Measurements from ENCODE around the gene RMRP. TPM values are rescaled to one million over a fixed set of nuclear protein-coding genes. Genes with fewer than 3 reads are reported as not detected.
A peak's percentile ranks its signal among the peaks of the same experiment; 100 is the strongest.

Gene RMRP
- total and polyA plus RNA-seq, 2 donors (not counting 1 experiment from before 2014, with no cell fraction given): 7,890 TPM; not detected in 1

GRCh38 chr9:35696520-35697215 is 38.8 kb upstream of the RMRP start:
- Histone ChIP-seq H3K27ac (ENCODE audit: low read length in 2 of 2) (no peak overlapping the region), H4K20me1 (ENCODE audit: control insufficient read depth, insufficient read depth, low read length, poor library complexity, severe bottlenecking) (peaks cover 7% of the 10 kb centered on the region), H3K9me3 (ENCODE audit: control extremely low read depth in 1 of 3, control insufficient read depth in 2 of 3, insufficient read depth in 1 of 3, low read length in 2 of 3) (no peaks in the 10 kb centered on the region), H3K27me3 (replicated peaks in 1 of 4; ENCODE audit: control extremely low read depth in 1 of 4, control insufficient read depth in 3 of 4, insufficient read depth in 4 of 4, low read length in 3 of 4) (no peaks in the 10 kb centered on the region), H3K4me1 (ENCODE audit: control insufficient read depth in 2 of 2, insufficient read depth in 2 of 2, low read length in 2 of 2) (peaks cover 0 to 7% of the 10 kb centered on the region in 2 donors), H3K9ac (ENCODE audit: low read length) (no peak overlapping the region), H3K79me2 (ENCODE audit: control insufficient read depth, insufficient read depth, low read length) (no peaks in the 10 kb centered on the region), H3K4me2 (replicated peaks; ENCODE audit: low read depth, low read length, poor library complexity, severe bottlenecking) (no peak overlapping the region), H3K4me3 (ENCODE audit: control extremely low read depth in 1 of 5, extremely low read depth in 1 of 5, insufficient read depth in 1 of 5, low read depth in 2 of 5, low read length in 4 of 5) (no peak overlapping the region), H3K36me3 (replicated peaks in 1 of 2; ENCODE audit: control extremely low read depth in 1 of 2, control insufficient read depth in 1 of 2, extremely low read depth in 1 of 2, insufficient read depth in 2 of 2, low read length in 1 of 2) (peaks cover 0 to 59% of the 10 kb centered on the region in 2 experiments), H2AFZ (ENCODE audit: insufficient read depth, low read depth, low read length, poor library complexity, severe bottlenecking) (no peak overlapping the region)
- TF ChIP-seq EZH2 (IDR thresholded peaks at IDR 0.05; ENCODE audit: borderline replicate concordance, insufficient read depth, low read depth, low read length, poor library complexity, severe bottlenecking): no peak
- TF ChIP-seq CTCF (IDR thresholded peaks at IDR 0.05): peak; percentile 91
- peak; percentile 78 for DNase-seq
- ChIA-PET CTCF (interaction anchor here (0.7 to 10.0 kb wide), 32 partner anchors 11 to 624 kb away, joined by 3 to 195 read pairs (median 8); partner anchors contain the start of genes ARHGEF39, CCDC107, CD72 and CREB3), POLR2A (interaction anchor here (0.5 to 2.4 kb wide), 7 partner anchors 9 to 616 kb away, joined by 3 to 9 read pairs (median 4); no protein-coding TSS in a partner anchor)
- intact Hi-C loops (cut with micrococcal nuclease): loop anchor here (1.0 to 2.0 kb wide), 5 partner anchors 36 to 92 kb away; partner anchors contain the start of genes CCDC107, CREB3, RMRP and TLN1
- WGBS (ENCODE audit: insufficient coverage): 36% methylated on average over 7 of the region's 9 CpGs
- peaks cover 8% of the 10 kb centered on the region for H3K4me1 Mint-ChIP-seq
- peak; percentile 97 for ATAC-seq (ENCODE audit: low read depth)
- no peak overlapping the region for H3K4me3 Mint-ChIP-seq
- H3K27ac Mint-ChIP-seq: peak overlapping the region; percentile 79
- H3K9me3 Mint-ChIP-seq (ENCODE audit: insufficient read depth): no peaks in the 10 kb centered on the region
- no peaks in the 10 kb centered on the region for H3K27me3 Mint-ChIP-seq

GRCh38 chr9:35695943-35696401 is 38.2 kb upstream of the RMRP start:
- DNase-seq (no peak), ATAC-seq (ENCODE audit: low read depth) (no peak)
- Histone ChIP-seq H3K36me3 (replicated peaks in 1 of 2; ENCODE audit: control extremely low read depth in 1 of 2, control insufficient read depth in 1 of 2, extremely low read depth in 1 of 2, insufficient read depth in 2 of 2, low read length in 1 of 2) (peaks cover 0 to 52% of the 10 kb centered on the region in 2 experiments), H3K27ac (ENCODE audit: low read length in 2 of 2) (no peak overlapping the region), H3K9me3 (ENCODE audit: control extremely low read depth in 1 of 3, control insufficient read depth in 2 of 3, insufficient read depth in 1 of 3, low read length in 2 of 3) (no peaks in the 10 kb centered on the region), H3K79me2 (ENCODE audit: control insufficient read depth, insufficient read depth, low read length) (no peaks in the 10 kb centered on the region), H4K20me1 (ENCODE audit: control insufficient read depth, insufficient read depth, low read length, poor library complexity, severe bottlenecking) (peaks cover 7% of the 10 kb centered on the region), H3K4me1 (ENCODE audit: control insufficient read depth in 2 of 2, insufficient read depth in 2 of 2, low read length in 2 of 2) (peaks cover 3 to 13% of the 10 kb centered on the region in 2 donors), H3K27me3 (replicated peaks in 1 of 4; ENCODE audit: control extremely low read depth in 1 of 4, control insufficient read depth in 3 of 4, insufficient read depth in 4 of 4, low read length in 3 of 4) (no peaks in the 10 kb centered on the region), H3K4me3 (ENCODE audit: control extremely low read depth in 1 of 5, extremely low read depth in 1 of 5, insufficient read depth in 1 of 5, low read depth in 2 of 5, low read length in 4 of 5) (no peak overlapping the region), H2AFZ (ENCODE audit: insufficient read depth, low read depth, low read length, poor library complexity, severe bottlenecking) (no peak overlapping the region), H3K9ac (ENCODE audit: low read length) (no peak overlapping the region), H3K4me2 (replicated peaks; ENCODE audit: low read depth, low read length, poor library complexity, severe bottlenecking) (no peak overlapping the region)
- no peak overlapping the region for H3K4me3 Mint-ChIP-seq
- TF ChIP-seq CTCF (IDR thresholded peaks at IDR 0.05): no peak
- TF ChIP-seq EZH2 (IDR thresholded peaks at IDR 0.05; ENCODE audit: borderline replicate concordance, insufficient read depth, low read depth, low read length, poor library complexity, severe bottlenecking): no peak
- H3K9me3 Mint-ChIP-seq (ENCODE audit: insufficient read depth): no peaks in the 10 kb centered on the region
- no peaks in the 10 kb centered on the region for H3K27me3 Mint-ChIP-seq
- peaks cover 13% of the 10 kb centered on the region for H3K4me1 Mint-ChIP-seq
- CTCF ChIA-PET: interaction anchor here (0.8 to 10.0 kb wide), 34 partner anchors 11 to 623 kb away, joined by 3 to 195 read pairs (median 8); partner anchors contain the start of genes ARHGEF39, CCDC107, CD72 and CREB3
- no peak overlapping the region for H3K27ac Mint-ChIP-seq
- 100% methylated on average over 1 of the region's 3 CpGs for WGBS (ENCODE audit: insufficient coverage)
- intact Hi-C loops (cut with micrococcal nuclease): loop anchor here (1.0 to 2.0 kb wide), 5 partner anchors 37 to 92 kb away; partner anchors contain the start of genes CCDC107, CREB3, RMRP and TLN1
- POLR2A ChIA-PET: interaction anchor here (0.5 to 2.4 kb wide), 3 partner anchors 49 to 147 kb away, joined by 3 to 9 read pairs (median 3); no protein-coding TSS in a partner anchor

All from B cell (primary cell).